Measurements from ENCODE around the gene FBXL17. TPM values are rescaled to one million over a fixed set of nuclear protein-coding genes. Genes with fewer than 3 reads are reported as not detected.

Gene FBXL17
- total RNA-seq, 1 donor from 2014 or later: 17.5 TPM

- no peak for ATAC-seq
- H3K27ac ChIP-seq: no peak overlapping the region
- no peaks in the 10 kb centered on the region for H3K4me1 ChIP-seq
- DNase-seq: no peak
- H3K36me3 ChIP-seq: peaks cover 4% of the 10 kb centered on the region
- intact Hi-C loops (cut with DNase I): no loop called here
- no peak for TF ChIP-seq CTCF (IDR thresholded peaks at IDR 0.05)
- no peaks in the 10 kb centered on the region for H3K27me3 ChIP-seq
- H3K9me3 ChIP-seq: no peaks in the 10 kb centered on the region
- H3K4me3 ChIP-seq: no peak overlapping the region
These were observed 40.0 kb downstream of the FBXL17 start for GRCh38 chr5:108341866-108342265.

GRCh38 chr5:108340131-108340530, 41.8 kb downstream of the FBXL17 start:
- no peak for DNase-seq
- Histone ChIP-seq H3K36me3 (peaks cover 4% of the 10 kb centered on the region), H3K4me3 (no peak overlapping the region), H3K4me1 (no peaks in the 10 kb centered on the region), H3K27me3 (no peaks in the 10 kb centered on the region), H3K9me3 (no peaks in the 10 kb centered on the region), H3K27ac (no peak overlapping the region)
- intact Hi-C loops (cut with DNase I): no loop called here
- no peak for ATAC-seq
- no peak for TF ChIP-seq CTCF (IDR thresholded peaks at IDR 0.05)

GRCh38 chr5:108339220-108339619, 42.7 kb downstream of the FBXL17 start:
- DNase-seq (no peak), ATAC-seq (no peak)
- Histone ChIP-seq H3K9me3 (no peaks in the 10 kb centered on the region), H3K36me3 (peaks cover 4% of the 10 kb centered on the region), H3K27me3 (no peaks in the 10 kb centered on the region), H3K4me3 (no peak overlapping the region), H3K27ac (no peak overlapping the region), H3K4me1 (no peaks in the 10 kb centered on the region)
- intact Hi-C loops (cut with DNase I): no loop called here
- no peak for TF ChIP-seq CTCF (IDR thresholded peaks at IDR 0.05)

GRCh38 chr5:108334225-108334624, 47.7 kb downstream of the FBXL17 start:
- ATAC-seq (no peak), DNase-seq (no peak)
- H3K9me3 ChIP-seq: no peaks in the 10 kb centered on the region
- TF ChIP-seq CTCF (IDR thresholded peaks at IDR 0.05): no peak
- intact Hi-C loops (cut with DNase I): no loop called here
- H3K4me1 ChIP-seq: no peaks in the 10 kb centered on the region
- H3K36me3 ChIP-seq: no peaks in the 10 kb centered on the region
- no peak overlapping the region for H3K27ac ChIP-seq
- no peaks in the 10 kb centered on the region for H3K27me3 ChIP-seq
- H3K4me3 ChIP-seq: no peak overlapping the region

- no peak for DNase-seq
- no peak for TF ChIP-seq CTCF (IDR thresholded peaks at IDR 0.05)
- intact Hi-C loops (cut with DNase I): no loop called here
- Histone ChIP-seq H3K27me3 (no peaks in the 10 kb centered on the region), H3K4me1 (no peaks in the 10 kb centered on the region), H3K36me3 (peaks cover 4% of the 10 kb centered on the region), H3K9me3 (no peaks in the 10 kb centered on the region), H3K4me3 (no peak overlapping the region), H3K27ac (no peak overlapping the region)
- no peak for ATAC-seq
These were observed 54.9 kb downstream of the FBXL17 start for GRCh38 chr5:108326982-108327381.

GRCh38 chr5:108324886-108325285, 57.0 kb downstream of the FBXL17 start:
- H3K4me1 ChIP-seq: no peaks in the 10 kb centered on the region
- intact Hi-C loops (cut with DNase I): no loop called here
- H3K9me3 ChIP-seq: no peaks in the 10 kb centered on the region
- no peak for TF ChIP-seq CTCF (IDR thresholded peaks at IDR 0.05)
- H3K27me3 ChIP-seq: no peaks in the 10 kb centered on the region
- H3K36me3 ChIP-seq: peaks cover 4% of the 10 kb centered on the region
- no peak for DNase-seq
- no peak overlapping the region for H3K4me3 ChIP-seq
- H3K27ac ChIP-seq: no peak overlapping the region
- ATAC-seq: no peak

All from upper lobe of right lung (tissue), 1 donor.